ENCODE measurements around the gene DDX25. TPM values are rescaled to one million over a fixed set of nuclear protein-coding genes. Genes with fewer than 3 reads are reported as not detected.
"Not testable (repeated sequence)": the region's sequence is repeated elsewhere in the genome, so short reads cannot be mapped to it uniquely, and the experiment has no call there.

DDX25 gene
- polyA plus RNA-seq, 3 donors = not detected

DNA sequence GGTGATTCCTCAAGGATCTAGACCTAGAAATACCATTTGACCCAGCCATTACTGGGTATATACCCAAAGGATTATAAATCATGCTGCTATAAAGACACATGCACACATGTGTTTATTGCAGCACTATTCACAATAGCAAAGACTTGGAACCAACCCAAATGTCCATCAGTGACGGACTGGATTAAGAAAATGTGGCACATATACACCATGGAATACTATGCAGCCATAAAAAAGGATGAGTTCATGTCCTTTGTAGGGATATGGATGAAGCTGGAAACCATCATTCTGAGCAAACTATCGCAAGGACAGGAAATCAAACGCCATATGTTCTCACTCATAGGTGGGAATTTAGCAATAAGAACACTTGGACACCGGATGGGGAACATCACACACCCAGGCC lies 39.0 kb upstream of the DDX25 start:
- H3K27ac ChIP-seq (ENCODE audit: low read depth in 1 of 2, low read length in 2 of 2); H3K9ac ChIP-seq (ENCODE audit: insufficient read depth, low read length, poor library complexity, severe bottlenecking); H3K36me3 Mint-ChIP-seq; H3K79me2 ChIP-seq (ENCODE audit: insufficient read depth, low read length); H3K4me2 ChIP-seq (replicated peaks; ENCODE audit: extremely low read depth, low read length, poor library complexity, severe bottlenecking); DNase-seq; intact Hi-C loops (cut with micrococcal nuclease); H3K4me1 Mint-ChIP-seq; H3K4me3 ChIP-seq (replicated peaks in 1 of 3; ENCODE audit: low read depth in 2 of 3, low read length in 3 of 3); H3K27me3 ChIP-seq (ENCODE audit: control insufficient read depth in 2 of 2, insufficient read depth in 2 of 2, low read length in 2 of 2); H3K27ac Mint-ChIP-seq; H2AFZ ChIP-seq (ENCODE audit: insufficient read depth, low read depth, low read length, poor library complexity, severe bottlenecking); H3K4me3 Mint-ChIP-seq; H3K9me3 ChIP-seq (replicated peaks in 1 of 2; ENCODE audit: control insufficient read depth in 1 of 2, insufficient read depth in 1 of 2, low read length in 2 of 2); H3K27me3 Mint-ChIP-seq (ENCODE audit: low read depth in 3 of 3); H4K20me1 ChIP-seq (ENCODE audit: insufficient read depth, low read length); H3K36me3 ChIP-seq (replicated peaks in 1 of 2; ENCODE audit: control insufficient read depth in 1 of 2, insufficient read depth in 2 of 2, low read length in 2 of 2); H3K4me1 ChIP-seq (ENCODE audit: control insufficient read depth in 1 of 2, insufficient read depth in 2 of 2, low read length in 2 of 2): not testable (repeated sequence)
- WGBS (ENCODE audit: insufficient coverage) = no CpG with 5 or more reads among the region's 4 CpGs
- peaks cover 4 to 17% (median 9%) of the 10 kb centered on the region in 7 donors for H3K9me3 Mint-ChIP-seq

DNA sequence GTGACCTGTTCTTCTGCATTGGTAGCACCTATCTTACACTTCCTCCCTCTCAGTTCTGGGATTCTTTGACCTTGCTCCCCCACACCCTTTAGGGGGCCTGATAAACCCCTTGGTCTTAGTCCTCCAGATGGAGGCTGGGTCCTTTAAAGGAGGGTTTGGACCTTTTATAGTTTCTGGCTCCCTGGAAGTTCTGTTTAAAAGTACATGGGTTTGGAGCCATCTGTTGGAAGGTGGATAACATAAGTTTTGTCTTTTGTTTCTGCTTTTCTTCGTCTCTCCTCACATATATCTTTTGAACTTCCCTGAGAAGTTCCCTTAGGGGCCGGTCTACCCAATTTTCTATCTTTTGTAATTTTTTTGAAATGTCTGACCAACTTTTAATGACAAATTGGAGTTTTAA lies 34.8 kb upstream of the DDX25 start:
- no peak overlapping the region for H3K9ac ChIP-seq (ENCODE audit: insufficient read depth, low read length, poor library complexity, severe bottlenecking)
- Mint-ChIP-seq H3K36me3 (no peaks in the 10 kb centered on the region), H3K4me3 (no peak overlapping the region), H3K4me1 (no peaks in the 10 kb centered on the region), H3K9me3 (peaks cover 10 to 24% (median 11%) of the 10 kb centered on the region in 7 donors), H3K27me3 (ENCODE audit: low read depth in 3 of 3) (peaks cover 0 to 9% (median 0%) of the 10 kb centered on the region in 3 donors), H3K27ac (no peak overlapping the region)
- H3K4me2 ChIP-seq (replicated peaks; ENCODE audit: extremely low read depth, low read length, poor library complexity, severe bottlenecking) = no peak overlapping the region
- peaks cover 9% of the 10 kb centered on the region in 2 donors for H3K9me3 ChIP-seq (replicated peaks in 1 of 2; ENCODE audit: control insufficient read depth in 1 of 2, insufficient read depth in 1 of 2, low read length in 2 of 2)
- no peaks in the 10 kb centered on the region for H3K36me3 ChIP-seq (replicated peaks in 1 of 2; ENCODE audit: control insufficient read depth in 1 of 2, insufficient read depth in 2 of 2, low read length in 2 of 2)
- no peaks in the 10 kb centered on the region for H4K20me1 ChIP-seq (ENCODE audit: insufficient read depth, low read length)
- H3K79me2 ChIP-seq (ENCODE audit: insufficient read depth, low read length) = no peaks in the 10 kb centered on the region
- H3K27ac ChIP-seq (ENCODE audit: low read depth in 1 of 2, low read length in 2 of 2) = no peak overlapping the region
- no CpG with 5 or more reads among the region's 2 CpGs for WGBS (ENCODE audit: insufficient coverage)
- TF ChIP-seq, protein P1, sequence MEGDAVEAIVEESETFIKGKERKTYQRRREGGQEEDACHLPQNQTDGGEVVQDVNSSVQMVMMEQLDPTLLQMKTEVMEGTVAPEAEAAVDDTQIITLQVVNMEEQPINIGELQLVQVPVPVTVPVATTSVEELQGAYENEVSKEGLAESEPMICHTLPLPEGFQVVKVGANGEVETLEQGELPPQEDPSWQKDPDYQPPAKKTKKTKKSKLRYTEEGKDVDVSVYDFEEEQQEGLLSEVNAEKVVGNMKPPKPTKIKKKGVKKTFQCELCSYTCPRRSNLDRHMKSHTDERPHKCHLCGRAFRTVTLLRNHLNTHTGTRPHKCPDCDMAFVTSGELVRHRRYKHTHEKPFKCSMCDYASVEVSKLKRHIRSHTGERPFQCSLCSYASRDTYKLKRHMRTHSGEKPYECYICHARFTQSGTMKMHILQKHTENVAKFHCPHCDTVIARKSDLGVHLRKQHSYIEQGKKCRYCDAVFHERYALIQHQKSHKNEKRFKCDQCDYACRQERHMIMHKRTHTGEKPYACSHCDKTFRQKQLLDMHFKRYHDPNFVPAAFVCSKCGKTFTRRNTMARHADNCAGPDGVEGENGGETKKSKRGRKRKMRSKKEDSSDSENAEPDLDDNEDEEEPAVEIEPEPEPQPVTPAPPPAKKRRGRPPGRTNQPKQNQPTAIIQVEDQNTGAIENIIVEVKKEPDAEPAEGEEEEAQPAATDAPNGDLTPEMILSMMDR (IDR thresholded peaks at IDR 0.05) = no peak
- DNase-seq = no peak
- intact Hi-C loops (cut with micrococcal nuclease) = no loop called here
- H3K27me3 ChIP-seq (ENCODE audit: control insufficient read depth in 2 of 2, insufficient read depth in 2 of 2, low read length in 2 of 2) = no peaks in the 10 kb centered on the region
- no peaks in the 10 kb centered on the region for H3K4me1 ChIP-seq (ENCODE audit: control insufficient read depth in 1 of 2, insufficient read depth in 2 of 2, low read length in 2 of 2)
- H3K4me3 ChIP-seq (replicated peaks in 1 of 3; ENCODE audit: low read depth in 2 of 3, low read length in 3 of 3) = no peak overlapping the region
- no peak overlapping the region for H2AFZ ChIP-seq (ENCODE audit: insufficient read depth, low read depth, low read length, poor library complexity, severe bottlenecking)
